ENCODE results near the gene B4GALT6. TPM values are rescaled to one million over a fixed set of nuclear protein-coding genes. Genes with fewer than 3 reads are reported as not detected.

B4GALT6 gene
- total RNA-seq, 2 experiments from 2014 or later: 1.7 to 2.4 TPM

GRCh38 chr18:31617031-31617717, 67.2 kb downstream of the B4GALT6 start:
- ChIA-PET POLR2A (no interaction called here), CTCF (no interaction called here)
- H3K36me3 Mint-ChIP-seq (ENCODE audit: low read depth): no peaks in the 10 kb centered on the region

GRCh38 chr18:31616586-31616985, 67.8 kb downstream of the B4GALT6 start:
- Mint-ChIP-seq H3K27me3 (peaks cover 11% of the 10 kb centered on the region), H3K9me3 (no peaks in the 10 kb centered on the region), H3K4me3 (no peak overlapping the region), H3K36me3 (ENCODE audit: low read depth) (no peaks in the 10 kb centered on the region), H3K4me1 (ENCODE audit: low read depth) (no peaks in the 10 kb centered on the region), H3K27ac (no peak overlapping the region)
- ATAC-seq (no peak), DNase-seq (no peak)
- intact Hi-C loops (cut with micrococcal nuclease): no loop called here
- TF ChIP-seq, protein P1, sequence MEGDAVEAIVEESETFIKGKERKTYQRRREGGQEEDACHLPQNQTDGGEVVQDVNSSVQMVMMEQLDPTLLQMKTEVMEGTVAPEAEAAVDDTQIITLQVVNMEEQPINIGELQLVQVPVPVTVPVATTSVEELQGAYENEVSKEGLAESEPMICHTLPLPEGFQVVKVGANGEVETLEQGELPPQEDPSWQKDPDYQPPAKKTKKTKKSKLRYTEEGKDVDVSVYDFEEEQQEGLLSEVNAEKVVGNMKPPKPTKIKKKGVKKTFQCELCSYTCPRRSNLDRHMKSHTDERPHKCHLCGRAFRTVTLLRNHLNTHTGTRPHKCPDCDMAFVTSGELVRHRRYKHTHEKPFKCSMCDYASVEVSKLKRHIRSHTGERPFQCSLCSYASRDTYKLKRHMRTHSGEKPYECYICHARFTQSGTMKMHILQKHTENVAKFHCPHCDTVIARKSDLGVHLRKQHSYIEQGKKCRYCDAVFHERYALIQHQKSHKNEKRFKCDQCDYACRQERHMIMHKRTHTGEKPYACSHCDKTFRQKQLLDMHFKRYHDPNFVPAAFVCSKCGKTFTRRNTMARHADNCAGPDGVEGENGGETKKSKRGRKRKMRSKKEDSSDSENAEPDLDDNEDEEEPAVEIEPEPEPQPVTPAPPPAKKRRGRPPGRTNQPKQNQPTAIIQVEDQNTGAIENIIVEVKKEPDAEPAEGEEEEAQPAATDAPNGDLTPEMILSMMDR (IDR thresholded peaks at IDR 0.05): no peak
- ChIA-PET CTCF (no interaction called here), POLR2A (no interaction called here)

More at GRCh38 chr18:31617031-31617717, 67.2 kb downstream of the B4GALT6 start:
- TF ChIP-seq, protein P1 (IDR thresholded peaks at IDR 0.05): no peak
- intact Hi-C loops (cut with micrococcal nuclease): no loop called here
- no peak for DNase-seq
- no peak overlapping the region for H3K27ac Mint-ChIP-seq
- no peak overlapping the region for H3K4me3 Mint-ChIP-seq
- H3K4me1 Mint-ChIP-seq (ENCODE audit: low read depth): no peaks in the 10 kb centered on the region
- no peak for ATAC-seq
- H3K9me3 Mint-ChIP-seq: no peaks in the 10 kb centered on the region
- H3K27me3 Mint-ChIP-seq: peaks cover 11% of the 10 kb centered on the region

DNA sequence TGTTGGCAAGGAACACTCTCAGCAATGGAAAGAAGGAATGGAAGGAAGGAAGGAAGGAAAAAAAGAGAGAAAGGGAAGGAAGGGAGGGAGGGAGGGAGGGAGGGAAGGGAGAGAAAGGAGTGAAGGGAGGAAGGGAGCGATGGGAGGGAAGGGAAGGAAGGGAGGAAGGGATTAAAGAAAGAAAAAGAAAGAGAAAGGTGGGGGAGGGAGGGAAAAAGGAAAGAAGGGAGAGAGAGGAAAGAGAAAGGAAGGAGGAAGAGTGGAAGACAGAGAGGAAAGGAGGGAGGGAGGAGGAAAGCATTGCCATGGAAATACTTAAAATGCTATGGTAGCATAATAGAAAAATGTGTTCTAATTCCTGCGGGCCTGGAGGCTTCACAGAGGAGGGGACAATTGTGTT, 70.3 kb downstream of the B4GALT6 start:
- TF ChIP-seq, protein P1 (IDR thresholded peaks at IDR 0.05): no peak
- CTCF ChIA-PET: no interaction called here
- no peaks in the 10 kb centered on the region for H3K4me1 Mint-ChIP-seq (ENCODE audit: low read depth)
- H3K36me3 Mint-ChIP-seq (ENCODE audit: low read depth): no peaks in the 10 kb centered on the region
- DNase-seq: no peak
- ATAC-seq: no peak
- no peak overlapping the region for H3K27ac Mint-ChIP-seq
- H3K9me3 Mint-ChIP-seq: no peaks in the 10 kb centered on the region
- H3K27me3 Mint-ChIP-seq: peaks cover 8% of the 10 kb centered on the region
- POLR2A ChIA-PET: no interaction called here
- intact Hi-C loops (cut with micrococcal nuclease): no loop called here
- H3K4me3 Mint-ChIP-seq: no peak overlapping the region

DNA sequence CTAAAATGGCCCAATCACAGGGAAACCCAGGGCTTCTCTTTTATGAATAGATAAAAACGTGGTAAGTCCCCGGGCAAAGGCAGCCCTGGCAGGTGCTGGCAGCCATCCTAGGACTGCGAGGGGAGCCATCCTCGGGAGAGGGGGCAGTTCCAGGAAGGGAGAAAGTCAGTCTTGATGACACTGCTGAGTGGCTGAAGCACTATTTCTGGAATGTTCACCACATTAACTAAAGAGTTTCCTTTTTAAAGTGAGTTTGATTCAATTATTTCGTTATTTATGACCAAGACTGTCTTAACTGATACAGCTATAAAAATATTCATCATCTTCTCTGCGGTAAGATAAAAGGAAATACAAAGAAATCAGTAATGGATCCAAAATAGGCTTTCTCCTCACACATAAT, 72.3 kb downstream of the B4GALT6 start:
- Mint-ChIP-seq H3K4me3 (no peak overlapping the region), H3K36me3 (ENCODE audit: low read depth) (no peaks in the 10 kb centered on the region), H3K9me3 (no peaks in the 10 kb centered on the region), H3K4me1 (ENCODE audit: low read depth) (no peaks in the 10 kb centered on the region), H3K27me3 (peaks cover 7% of the 10 kb centered on the region), H3K27ac (no peak overlapping the region)
- POLR2A ChIA-PET: no interaction called here
- intact Hi-C loops (cut with micrococcal nuclease): no loop called here
- no peak for ATAC-seq
- DNase-seq: no peak
- CTCF ChIA-PET: interaction anchor here (2.7 kb wide), 1 partner anchor 56 kb away, joined by 7 read pairs; no protein-coding TSS in a partner anchor
- TF ChIP-seq, protein P1 (IDR thresholded peaks at IDR 0.05): no peak

- intact Hi-C loops (cut with micrococcal nuclease): no loop called here
- DNase-seq: no peak
- H3K4me1 Mint-ChIP-seq (ENCODE audit: low read depth): no peaks in the 10 kb centered on the region
- no peak overlapping the region for H3K4me3 Mint-ChIP-seq
- peaks cover 5% of the 10 kb centered on the region for H3K27me3 Mint-ChIP-seq
- no peak overlapping the region for H3K27ac Mint-ChIP-seq
- no peaks in the 10 kb centered on the region for H3K36me3 Mint-ChIP-seq (ENCODE audit: low read depth)
- POLR2A ChIA-PET: no interaction called here
- no peak for ATAC-seq
- H3K9me3 Mint-ChIP-seq: no peaks in the 10 kb centered on the region
- TF ChIP-seq, protein P1 (IDR thresholded peaks at IDR 0.05): no peak
- CTCF ChIA-PET: interaction anchor here (1.8 to 2.7 kb wide), 2 partner anchors 56 to 111 kb away, joined by 7 read pairs; no protein-coding TSS in a partner anchor
These were observed 72.9 kb downstream of the B4GALT6 start for GRCh38 chr18:31611511-31611910.
